Gastroesophageal sphincter (tissue), 3 donors: Measurements from ENCODE around the gene KCNH1.

Experiments used
- POLR2A ChIP-seq, 2 donors: fragments of 450-650 bp; IDR thresholded peaks; one replicate each; pipeline ENCODE4 v1.6.1; 2017; ENCODE audit warnings: antibody characterized with exemption in 2 of 2, mild to moderate bottlenecking in 2 of 2, moderate library complexity in 1 of 2
- POLR2AphosphoS5 ChIP-seq: sonication (generic); formaldehyde crosslinking; IDR thresholded peaks from one replicate; pipeline ENCODE4 v1.6.1; 2017; ENCODE audit warnings: antibody characterized with exemption
- TF ChIP-seq, protein P1 (sequence below), 4 experiments: fragments of 200-600 bp in 2 of 4; fragments of 450-650 bp in 2 of 4; sonication (generic) in 1 of 4; IDR thresholded peaks; one replicate each; pipeline ENCODE4 v1.5.1; 2017 to 2019; ENCODE audit warnings: antibody characterized with exemption in 4 of 4, mild to moderate bottlenecking in 2 of 4, moderate library complexity in 2 of 4

DNA sequence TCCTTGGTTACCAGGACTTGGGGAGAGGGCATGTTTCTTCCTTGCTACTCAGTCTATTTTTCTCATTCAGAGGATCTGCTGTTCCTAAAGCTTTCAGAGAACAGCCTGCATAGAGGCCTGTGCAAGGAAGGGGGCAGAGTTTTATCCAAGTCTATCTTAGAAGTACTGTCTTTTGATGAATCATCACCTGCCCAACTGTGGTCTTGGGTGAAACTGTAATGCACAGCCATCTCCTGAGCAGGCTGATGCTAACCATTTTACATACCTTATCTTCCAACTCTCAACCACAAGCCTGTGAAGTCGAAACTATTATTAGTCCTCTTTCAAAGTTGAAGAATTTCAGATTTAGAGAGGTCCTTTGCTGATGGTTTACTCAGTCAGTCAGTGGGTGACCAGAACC is 437.2 kb downstream of the KCNH1 start:
- no peak for TF ChIP-seq POLR2AphosphoS5
- TF ChIP-seq, protein P1, sequence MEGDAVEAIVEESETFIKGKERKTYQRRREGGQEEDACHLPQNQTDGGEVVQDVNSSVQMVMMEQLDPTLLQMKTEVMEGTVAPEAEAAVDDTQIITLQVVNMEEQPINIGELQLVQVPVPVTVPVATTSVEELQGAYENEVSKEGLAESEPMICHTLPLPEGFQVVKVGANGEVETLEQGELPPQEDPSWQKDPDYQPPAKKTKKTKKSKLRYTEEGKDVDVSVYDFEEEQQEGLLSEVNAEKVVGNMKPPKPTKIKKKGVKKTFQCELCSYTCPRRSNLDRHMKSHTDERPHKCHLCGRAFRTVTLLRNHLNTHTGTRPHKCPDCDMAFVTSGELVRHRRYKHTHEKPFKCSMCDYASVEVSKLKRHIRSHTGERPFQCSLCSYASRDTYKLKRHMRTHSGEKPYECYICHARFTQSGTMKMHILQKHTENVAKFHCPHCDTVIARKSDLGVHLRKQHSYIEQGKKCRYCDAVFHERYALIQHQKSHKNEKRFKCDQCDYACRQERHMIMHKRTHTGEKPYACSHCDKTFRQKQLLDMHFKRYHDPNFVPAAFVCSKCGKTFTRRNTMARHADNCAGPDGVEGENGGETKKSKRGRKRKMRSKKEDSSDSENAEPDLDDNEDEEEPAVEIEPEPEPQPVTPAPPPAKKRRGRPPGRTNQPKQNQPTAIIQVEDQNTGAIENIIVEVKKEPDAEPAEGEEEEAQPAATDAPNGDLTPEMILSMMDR (IDR thresholded peaks at IDR 0.05), result no peak
- TF ChIP-seq POLR2A (IDR thresholded peaks at IDR 0.05), result no peak
